Measurements from ENCODE around the gene CLEC5A.
"Not testable (repeated sequence)": the region's sequence is repeated elsewhere in the genome, so short reads cannot be mapped to it uniquely, and the experiment has no call there.

CLEC5A gene

GRCh38 chr7:141944811-141945210, 2.0 kb downstream of the CLEC5A start:
- Histone ChIP-seq H3K36me3 (ENCODE audit: control insufficient read depth, insufficient read depth, low read length) (no peaks in the 10 kb centered on the region), H3K4me1 (ENCODE audit: control insufficient read depth, insufficient read depth, low read length) (no peaks in the 10 kb centered on the region), H3K9ac (ENCODE audit: low read length) (no peak overlapping the region), H3K9me3 (ENCODE audit: control insufficient read depth, low read length) (no peaks in the 10 kb centered on the region), H3K4me3 (ENCODE audit: low read length) (no peak overlapping the region), H3K27me3 (ENCODE audit: control insufficient read depth, insufficient read depth, low read length) (no peaks in the 10 kb centered on the region)

GRCh38 chr7:141943846-141944245, 2.9 kb downstream of the CLEC5A start:
- Histone ChIP-seq H3K4me3 (ENCODE audit: low read length) (no peak overlapping the region), H3K9ac (ENCODE audit: low read length) (no peak overlapping the region), H3K27me3 (ENCODE audit: control insufficient read depth, insufficient read depth, low read length) (no peaks in the 10 kb centered on the region), H3K9me3 (ENCODE audit: control insufficient read depth, low read length) (no peaks in the 10 kb centered on the region), H3K4me1 (ENCODE audit: control insufficient read depth, insufficient read depth, low read length) (no peaks in the 10 kb centered on the region), H3K36me3 (ENCODE audit: control insufficient read depth, insufficient read depth, low read length) (no peaks in the 10 kb centered on the region)

- Histone ChIP-seq H3K36me3 (ENCODE audit: control insufficient read depth, insufficient read depth, low read length) (no peaks in the 10 kb centered on the region), H3K4me1 (ENCODE audit: control insufficient read depth, insufficient read depth, low read length) (no peaks in the 10 kb centered on the region), H3K9ac (ENCODE audit: low read length) (no peak overlapping the region), H3K4me3 (ENCODE audit: low read length) (no peak overlapping the region), H3K27me3 (ENCODE audit: control insufficient read depth, insufficient read depth, low read length) (no peaks in the 10 kb centered on the region), H3K9me3 (ENCODE audit: control insufficient read depth, low read length) (no peaks in the 10 kb centered on the region)
These were observed 5.7 kb downstream of the CLEC5A start for GRCh38 chr7:141941075-141941474.

- no peaks in the 10 kb centered on the region for H3K4me1 ChIP-seq (ENCODE audit: control insufficient read depth, insufficient read depth, low read length)
- no peaks in the 10 kb centered on the region for H3K27me3 ChIP-seq (ENCODE audit: control insufficient read depth, insufficient read depth, low read length)
- H3K36me3 ChIP-seq (ENCODE audit: control insufficient read depth, insufficient read depth, low read length), result no peaks in the 10 kb centered on the region
- H3K9ac ChIP-seq (ENCODE audit: low read length), result no peak overlapping the region
- no peak overlapping the region for H3K4me3 ChIP-seq (ENCODE audit: low read length)
- no peaks in the 10 kb centered on the region for H3K9me3 ChIP-seq (ENCODE audit: control insufficient read depth, low read length)
These were observed 16.6 kb downstream of the CLEC5A start for GRCh38 chr7:141930211-141930610.

- H3K4me3 ChIP-seq (ENCODE audit: low read length), result no peak overlapping the region
- H3K9me3 ChIP-seq (ENCODE audit: control insufficient read depth, low read length), result no peaks in the 10 kb centered on the region
- H3K4me1 ChIP-seq (ENCODE audit: control insufficient read depth, insufficient read depth, low read length), result no peaks in the 10 kb centered on the region
- H3K9ac ChIP-seq (ENCODE audit: low read length), result no peak overlapping the region
- H3K36me3 ChIP-seq (ENCODE audit: control insufficient read depth, insufficient read depth, low read length), result no peaks in the 10 kb centered on the region
- no peaks in the 10 kb centered on the region for H3K27me3 ChIP-seq (ENCODE audit: control insufficient read depth, insufficient read depth, low read length)
These were observed 18.0 kb downstream of the CLEC5A start for GRCh38 chr7:141928845-141929195.

GRCh38 chr7:141928146-141928844, 18.5 kb downstream of the CLEC5A start:
- H3K4me1 ChIP-seq (ENCODE audit: control insufficient read depth, insufficient read depth, low read length), result no peaks in the 10 kb centered on the region
- H3K9ac ChIP-seq (ENCODE audit: low read length), result no peak overlapping the region
- H3K4me3 ChIP-seq (ENCODE audit: low read length), result no peak overlapping the region
- H3K36me3 ChIP-seq (ENCODE audit: control insufficient read depth, insufficient read depth, low read length), result no peaks in the 10 kb centered on the region
- no peaks in the 10 kb centered on the region for H3K27me3 ChIP-seq (ENCODE audit: control insufficient read depth, insufficient read depth, low read length)
- no peaks in the 10 kb centered on the region for H3K9me3 ChIP-seq (ENCODE audit: control insufficient read depth, low read length)

- Histone ChIP-seq H3K4me3 (ENCODE audit: low read length) (no peak overlapping the region), H3K27me3 (ENCODE audit: control insufficient read depth, insufficient read depth, low read length) (no peaks in the 10 kb centered on the region), H3K36me3 (ENCODE audit: control insufficient read depth, insufficient read depth, low read length) (no peaks in the 10 kb centered on the region), H3K9me3 (ENCODE audit: control insufficient read depth, low read length) (no peaks in the 10 kb centered on the region), H3K4me1 (ENCODE audit: control insufficient read depth, insufficient read depth, low read length) (no peaks in the 10 kb centered on the region), H3K9ac (ENCODE audit: low read length) (no peak overlapping the region)
These were observed 26.5 kb downstream of the CLEC5A start for GRCh38 chr7:141920281-141920680.

- no peaks in the 10 kb centered on the region for H3K27me3 ChIP-seq (ENCODE audit: control insufficient read depth, insufficient read depth, low read length)
- H3K4me1 ChIP-seq (ENCODE audit: control insufficient read depth, insufficient read depth, low read length), result no peaks in the 10 kb centered on the region
These were observed 30.7 kb downstream of the CLEC5A start, which contains the start of gene OR9A4 for GRCh38 chr7:141916099-141916498. Gene OR9A4, plus strand, starts transcription at chr7:141916399. Its CDS starts 2,477 bp downstream, at chr7:141918876.

GRCh38 chr7:141915565-141915964, 31.2 kb downstream of the CLEC5A start:
- H3K4me3 ChIP-seq (ENCODE audit: low read length), result no peak overlapping the region
- no peaks in the 10 kb centered on the region for H3K27me3 ChIP-seq (ENCODE audit: control insufficient read depth, insufficient read depth, low read length)
- no peaks in the 10 kb centered on the region for H3K4me1 ChIP-seq (ENCODE audit: control insufficient read depth, insufficient read depth, low read length)
- no peaks in the 10 kb centered on the region for H3K9me3 ChIP-seq (ENCODE audit: control insufficient read depth, low read length)
- H3K9ac ChIP-seq (ENCODE audit: low read length), result no peak overlapping the region
- H3K36me3 ChIP-seq (ENCODE audit: control insufficient read depth, insufficient read depth, low read length), result no peaks in the 10 kb centered on the region

More at GRCh38 chr7:141916099-141916498, 30.7 kb downstream of the CLEC5A start, which contains the start of gene OR9A4:
- H3K36me3 ChIP-seq (ENCODE audit: control insufficient read depth, insufficient read depth, low read length), result no peaks in the 10 kb centered on the region
- H3K9ac ChIP-seq (ENCODE audit: low read length), result no peak within 1 kb of the TSS
- no peak within 1 kb of the TSS for H3K4me3 ChIP-seq (ENCODE audit: low read length)
- H3K9me3 ChIP-seq (ENCODE audit: control insufficient read depth, low read length), result no peaks in the 10 kb centered on the region

GRCh38 chr7:141911391-141911790, 35.4 kb downstream of the CLEC5A start:
- no peaks in the 10 kb centered on the region for H3K9me3 ChIP-seq (ENCODE audit: control insufficient read depth, low read length)
- no peaks in the 10 kb centered on the region for H3K27me3 ChIP-seq (ENCODE audit: control insufficient read depth, insufficient read depth, low read length)
- H3K9ac ChIP-seq (ENCODE audit: low read length), result no peak overlapping the region
- no peak overlapping the region for H3K4me3 ChIP-seq (ENCODE audit: low read length)
- no peaks in the 10 kb centered on the region for H3K36me3 ChIP-seq (ENCODE audit: control insufficient read depth, insufficient read depth, low read length)
- H3K4me1 ChIP-seq (ENCODE audit: control insufficient read depth, insufficient read depth, low read length), result no peaks in the 10 kb centered on the region

GRCh38 chr7:141906285-141906684, 40.5 kb downstream of the CLEC5A start:
- no peaks in the 10 kb centered on the region for H3K36me3 ChIP-seq (ENCODE audit: control insufficient read depth, insufficient read depth, low read length)
- H3K27me3 ChIP-seq (ENCODE audit: control insufficient read depth, insufficient read depth, low read length), result no peaks in the 10 kb centered on the region
- H3K4me3 ChIP-seq (ENCODE audit: low read length), result no peak overlapping the region
- H3K4me1 ChIP-seq (ENCODE audit: control insufficient read depth, insufficient read depth, low read length), result no peaks in the 10 kb centered on the region
- H3K9ac ChIP-seq (ENCODE audit: low read length), result no peak overlapping the region
- H3K9me3 ChIP-seq (ENCODE audit: control insufficient read depth, low read length), result no peaks in the 10 kb centered on the region

- H3K27me3 ChIP-seq (ENCODE audit: control insufficient read depth, insufficient read depth, low read length); H3K36me3 ChIP-seq (ENCODE audit: control insufficient read depth, insufficient read depth, low read length); H3K4me3 ChIP-seq (ENCODE audit: low read length); H3K9ac ChIP-seq (ENCODE audit: low read length); H3K9me3 ChIP-seq (ENCODE audit: control insufficient read depth, low read length); H3K4me1 ChIP-seq (ENCODE audit: control insufficient read depth, insufficient read depth, low read length): not testable (repeated sequence)
These were observed 47.4 kb downstream of the CLEC5A start for GRCh38 chr7:141899366-141899765.

GRCh38 chr7:141891336-141891735, 55.4 kb downstream of the CLEC5A start:
- Histone ChIP-seq H3K4me3 (ENCODE audit: low read length) (no peak overlapping the region), H3K9me3 (ENCODE audit: control insufficient read depth, low read length) (no peaks in the 10 kb centered on the region), H3K36me3 (ENCODE audit: control insufficient read depth, insufficient read depth, low read length) (no peaks in the 10 kb centered on the region), H3K27me3 (ENCODE audit: control insufficient read depth, insufficient read depth, low read length) (no peaks in the 10 kb centered on the region), H3K9ac (ENCODE audit: low read length) (no peak overlapping the region), H3K4me1 (ENCODE audit: control insufficient read depth, insufficient read depth, low read length) (no peaks in the 10 kb centered on the region)
